Mucosa of descending colon (tissue), 3 donors: Measurements from ENCODE around the gene ARAP2. TPM values are rescaled to one million over a fixed set of nuclear protein-coding genes. Genes with fewer than 3 reads are reported as not detected.

Experiments used
- ATAC-seq: fragments of 200-7000 bp; cut with Tn5 transposase; one replicate; pipeline ENCODE4 v1.9.1; 2020; ENCODE audit warnings: mild to moderate bottlenecking, moderate library complexity
- DNase-seq, 3 donors: peaks; one replicate each; pipeline ENCODE4 v3.0.0-alpha.2; 2020
- H3K36me3 ChIP-seq: fragments of 200-600 bp; one replicate; pipeline ENCODE4 v1.8.0; 2021; ENCODE audit warnings: low read depth, mild to moderate bottlenecking
- H3K4me1 ChIP-seq: fragments of 200-600 bp; one replicate; pipeline ENCODE4 v1.8.0; 2021; ENCODE audit warnings: low read depth, mild to moderate bottlenecking
- H3K4me3 ChIP-seq: fragments of 200-600 bp; one replicate; pipeline ENCODE4 v1.8.0; 2021; ENCODE audit warnings: mild to moderate bottlenecking
- H3K9me3 ChIP-seq: fragments of 200-600 bp; one replicate; pipeline ENCODE4 v1.8.0; 2021; ENCODE audit warnings: mild to moderate bottlenecking
- intact Hi-C, 2 donors: fragments of 100-400 bp; cut with DNase I in 1 of 2; cut with micrococcal nuclease in 1 of 2; formaldehyde crosslinking; loops; one replicate each; pipeline versions ENCODE4 v1.11.0 to v1.11.1; 2022; cut with DNase I, micrococcal nuclease
- total RNA-seq, 3 donors: library from RNA; stranded (reverse); fragmentation: NEBNext Ultra II Directional in 2 of 3; extraction: Animal tissue kit (Norgen Biotek cat#: 25700) in 2 of 3; gene quantifications; one replicate each; pipeline versions ENCODE4 v1.2.1 to v1.2.4, GENCODE V29; 2021 to 2023
- TF ChIP-seq, protein P1 (sequence below): fragments of 200-600 bp; IDR thresholded peaks from one replicate; pipeline ENCODE4 v1.8.0; 2022; ENCODE audit warnings: antibody characterized with exemption, mild to moderate bottlenecking
- donor health status: DM: no; HTN: no; CAD: no; lungs with moderate emphysema.
- donor health status: DM: no; HTN: no; CAD: no.
- donor health status: DM: no; HTN: yes; CAD: no.

Gene ARAP2
- total RNA-seq, 3 donors from 2014 or later: 21.7 to 27.9 (median 22.5) TPM

DNA sequence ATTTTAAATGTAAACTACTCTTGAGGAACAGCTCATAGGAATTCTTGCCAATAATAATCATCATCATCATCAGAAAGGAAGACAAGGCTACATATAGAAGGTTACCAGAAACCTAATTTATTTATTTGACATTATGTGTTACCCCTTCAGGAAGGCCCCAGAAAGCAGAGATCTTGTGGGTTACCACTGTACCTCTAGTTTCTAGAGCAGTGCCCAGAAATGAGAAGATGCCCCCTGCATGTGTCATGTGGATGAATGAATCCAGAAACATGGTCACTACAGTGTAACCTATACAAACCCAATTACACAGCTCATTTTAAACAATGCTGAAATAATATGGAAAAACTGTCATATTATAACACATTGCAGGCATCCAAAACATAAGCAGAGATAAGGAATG lies 70.4 kb downstream of the ARAP2 start:
- TF ChIP-seq, protein P1, sequence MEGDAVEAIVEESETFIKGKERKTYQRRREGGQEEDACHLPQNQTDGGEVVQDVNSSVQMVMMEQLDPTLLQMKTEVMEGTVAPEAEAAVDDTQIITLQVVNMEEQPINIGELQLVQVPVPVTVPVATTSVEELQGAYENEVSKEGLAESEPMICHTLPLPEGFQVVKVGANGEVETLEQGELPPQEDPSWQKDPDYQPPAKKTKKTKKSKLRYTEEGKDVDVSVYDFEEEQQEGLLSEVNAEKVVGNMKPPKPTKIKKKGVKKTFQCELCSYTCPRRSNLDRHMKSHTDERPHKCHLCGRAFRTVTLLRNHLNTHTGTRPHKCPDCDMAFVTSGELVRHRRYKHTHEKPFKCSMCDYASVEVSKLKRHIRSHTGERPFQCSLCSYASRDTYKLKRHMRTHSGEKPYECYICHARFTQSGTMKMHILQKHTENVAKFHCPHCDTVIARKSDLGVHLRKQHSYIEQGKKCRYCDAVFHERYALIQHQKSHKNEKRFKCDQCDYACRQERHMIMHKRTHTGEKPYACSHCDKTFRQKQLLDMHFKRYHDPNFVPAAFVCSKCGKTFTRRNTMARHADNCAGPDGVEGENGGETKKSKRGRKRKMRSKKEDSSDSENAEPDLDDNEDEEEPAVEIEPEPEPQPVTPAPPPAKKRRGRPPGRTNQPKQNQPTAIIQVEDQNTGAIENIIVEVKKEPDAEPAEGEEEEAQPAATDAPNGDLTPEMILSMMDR: no peak
- no peak for ATAC-seq
- no peak overlapping the region for H3K4me3 ChIP-seq

DNA sequence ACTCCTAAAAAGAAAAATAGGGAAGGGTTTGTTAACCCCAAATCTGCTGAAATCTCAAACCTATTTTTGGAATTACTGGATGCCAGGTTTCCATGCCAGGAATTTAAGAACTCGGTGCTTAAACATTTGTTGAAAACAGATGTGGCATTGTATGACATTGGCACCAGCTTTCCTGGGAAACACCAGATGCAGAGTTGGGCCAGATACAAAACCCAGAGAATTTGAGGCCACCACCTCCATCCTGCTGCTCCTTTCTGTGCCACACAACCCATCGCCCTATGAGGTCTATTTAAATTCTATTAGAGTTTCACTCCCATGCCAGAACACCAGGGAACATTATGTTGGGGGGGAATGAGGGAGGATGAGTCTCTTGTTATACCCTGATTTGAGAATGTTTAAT lies 71.7 kb downstream of the ARAP2 start:
- intact Hi-C loops: no loop called here
- Histone ChIP-seq H3K9me3 (no peaks in the 10 kb centered on the region), H3K4me3 (no peak overlapping the region), H3K36me3 (no peaks in the 10 kb centered on the region), H3K4me1 (no peaks in the 10 kb centered on the region)
- TF ChIP-seq, protein P1: no peak
- no peak for ATAC-seq
- DNase-seq: no peak

More for the DNA sequence above, 70.4 kb downstream of the ARAP2 start:
- DNase-seq: no peak
- intact Hi-C loops: no loop called here
- H3K36me3 ChIP-seq: no peaks in the 10 kb centered on the region
- no peaks in the 10 kb centered on the region for H3K4me1 ChIP-seq
- no peaks in the 10 kb centered on the region for H3K9me3 ChIP-seq

DNA sequence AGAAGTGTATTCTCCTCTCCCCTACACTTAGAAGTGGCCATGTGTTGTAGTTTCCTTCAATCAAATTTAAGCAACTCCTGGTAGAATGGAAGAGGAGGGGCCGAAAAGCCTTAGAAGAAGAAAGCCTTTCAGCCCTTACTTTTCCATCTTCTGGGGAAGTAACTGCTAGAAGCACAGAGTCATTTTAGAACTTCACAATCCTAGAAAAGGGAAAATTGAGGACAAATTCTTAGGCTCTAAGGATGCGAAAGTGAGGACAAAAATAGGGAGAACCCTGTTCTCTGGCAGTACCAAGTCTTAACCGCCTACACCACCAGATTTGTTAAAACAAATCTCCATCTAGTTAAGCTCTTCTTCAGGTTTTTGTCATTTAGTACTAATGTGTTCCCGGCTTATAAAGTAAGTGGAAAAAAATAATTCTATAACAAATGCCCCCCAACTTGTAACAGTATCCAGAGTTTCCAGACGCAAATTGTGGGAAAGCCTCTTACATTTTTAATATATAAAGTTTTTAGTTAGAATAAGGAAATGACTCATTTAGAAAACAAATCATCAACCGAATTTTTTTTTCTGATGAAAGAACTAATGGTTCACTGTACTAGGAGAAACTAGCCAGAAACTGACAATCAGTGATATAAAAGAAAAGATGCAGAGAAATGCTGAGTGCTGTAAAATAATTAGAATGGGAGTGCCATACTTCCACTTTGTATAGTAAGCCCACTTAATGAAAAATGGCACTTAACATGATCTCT lies 76.0 kb downstream of the ARAP2 start:
- TF ChIP-seq, protein P1: no peak
- no peak for ATAC-seq
- DNase-seq: no peak
- H3K4me1 ChIP-seq: no peaks in the 10 kb centered on the region
- intact Hi-C loops: no loop called here
- H3K9me3 ChIP-seq: no peaks in the 10 kb centered on the region
- no peaks in the 10 kb centered on the region for H3K36me3 ChIP-seq
- no peak overlapping the region for H3K4me3 ChIP-seq

DNA sequence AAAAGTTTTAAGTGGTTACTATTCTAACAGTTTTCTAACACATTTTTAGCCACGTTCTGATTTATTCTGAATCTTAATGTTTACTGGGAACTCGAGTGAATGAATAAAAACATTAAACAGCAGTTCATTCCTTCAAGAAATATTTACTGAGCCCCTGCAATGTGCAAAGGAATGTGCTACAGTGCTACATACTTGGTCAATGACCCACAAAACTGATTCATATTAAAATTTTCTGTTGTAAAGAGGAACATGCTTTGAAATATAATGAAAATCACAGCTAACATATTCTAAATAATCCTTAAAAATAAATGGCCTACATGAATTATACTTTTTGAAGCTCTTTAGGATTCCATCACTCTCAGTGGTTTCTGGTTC lies 78.7 kb downstream of the ARAP2 start:
- TF ChIP-seq, protein P1: no peak
- H3K36me3 ChIP-seq: no peaks in the 10 kb centered on the region
- intact Hi-C loops: no loop called here
- H3K9me3 ChIP-seq: no peaks in the 10 kb centered on the region
- DNase-seq (no peak), ATAC-seq (no peak)
- H3K4me3 ChIP-seq: no peak overlapping the region
- no peaks in the 10 kb centered on the region for H3K4me1 ChIP-seq

DNA sequence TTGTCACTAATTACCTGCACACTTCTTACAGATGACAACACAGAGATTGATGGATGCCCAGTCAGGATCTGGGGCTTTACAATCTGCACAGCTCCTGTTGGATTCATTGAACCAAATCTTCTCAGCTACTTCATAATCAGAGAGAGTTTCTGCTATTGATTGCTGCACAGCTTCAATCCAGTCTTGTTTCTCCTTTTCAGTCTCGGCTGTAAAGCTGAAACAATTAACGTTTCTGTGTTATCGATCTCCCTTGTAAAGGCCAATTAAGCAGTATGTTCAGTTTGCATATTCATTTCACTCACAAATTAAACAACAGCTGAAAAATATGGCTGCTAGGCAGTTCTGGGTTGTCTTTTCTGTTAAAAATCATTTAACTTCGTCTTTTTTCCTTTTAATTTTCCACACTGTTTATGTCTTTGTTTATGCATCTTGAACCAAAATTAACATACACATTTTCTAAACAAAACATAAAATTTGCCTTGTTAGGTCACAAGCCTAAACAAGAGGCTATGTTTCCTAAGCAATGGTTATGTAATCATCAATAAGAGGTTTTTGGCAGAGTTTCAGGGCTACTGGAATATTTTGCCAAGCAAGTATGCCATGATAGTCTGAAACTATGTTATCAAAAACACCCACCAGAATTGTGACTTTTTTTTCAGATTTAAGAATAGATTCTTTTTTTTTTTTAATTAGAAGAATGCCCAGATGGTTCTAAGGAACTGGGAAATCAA lies 79.2 kb downstream of the ARAP2 start:
- Histone ChIP-seq H3K4me3 (no peak overlapping the region), H3K9me3 (no peaks in the 10 kb centered on the region), H3K36me3 (no peaks in the 10 kb centered on the region), H3K4me1 (no peaks in the 10 kb centered on the region)
- intact Hi-C loops: no loop called here
- no peak for DNase-seq
- TF ChIP-seq, protein P1: no peak
- no peak for ATAC-seq
